Measurements from ENCODE around the gene NAV2. TPM values are rescaled to one million over a fixed set of nuclear protein-coding genes. Genes with fewer than 3 reads are reported as not detected.

Gene NAV2
- polyA plus RNA-seq, 3 donors = not detected

DNA sequence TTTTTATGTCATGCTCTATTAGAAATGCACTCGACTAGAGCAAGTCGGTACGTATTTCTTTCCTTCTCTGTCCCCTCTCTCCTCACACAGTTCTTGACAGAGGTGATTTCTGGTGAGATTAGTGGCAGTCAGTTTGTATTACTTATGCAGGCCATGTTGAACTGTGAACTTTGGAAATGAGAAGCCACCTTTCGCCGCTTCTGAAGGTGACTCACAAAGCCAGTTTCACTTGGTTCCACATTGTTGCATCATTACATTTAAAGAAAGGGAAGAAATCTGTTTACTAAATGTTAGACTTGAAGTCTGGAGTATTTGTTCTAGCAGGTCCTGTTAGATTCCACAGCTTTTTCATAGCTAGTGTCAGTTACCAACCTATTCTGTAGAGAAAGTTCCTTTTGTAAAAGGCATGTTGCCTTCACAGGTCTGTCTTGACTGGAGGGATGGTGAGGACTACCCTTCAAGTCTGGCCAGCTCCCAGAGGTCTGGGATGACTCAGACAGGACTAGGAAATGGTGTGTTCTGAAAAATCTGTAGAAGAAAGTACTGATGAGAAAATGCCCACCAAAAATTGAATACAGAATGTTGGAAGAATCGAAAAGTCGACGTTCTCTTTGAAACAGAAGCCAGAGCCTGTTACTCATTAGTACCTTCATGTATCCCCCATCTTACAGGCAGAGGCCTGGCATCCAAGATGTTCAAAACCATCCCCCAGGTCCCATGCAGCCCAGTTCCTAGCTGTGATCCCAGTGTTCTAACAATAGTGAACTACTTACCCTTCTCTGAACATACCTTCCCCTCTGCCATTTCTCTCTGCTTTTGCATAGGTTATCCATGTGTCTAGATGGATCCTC, 266.3 kb downstream of the NAV2 start:
- intact Hi-C loops (cut with micrococcal nuclease) = no loop called here
- H3K4me3 ChIP-seq (replicated peaks in 1 of 3; ENCODE audit: low read depth in 2 of 3, low read length in 3 of 3) = no peak overlapping the region
- H2AFZ ChIP-seq (ENCODE audit: insufficient read depth, low read depth, low read length, poor library complexity, severe bottlenecking) = no peak overlapping the region
- DNase-seq = peak in 1 of 3 donors; percentile 15
- H3K27me3 Mint-ChIP-seq (ENCODE audit: low read depth in 3 of 3) = peaks cover 0 to 4% (median 0%) of the 10 kb centered on the region in 3 donors
- no peaks in the 10 kb centered on the region for H3K9me3 ChIP-seq (replicated peaks in 1 of 2; ENCODE audit: control insufficient read depth in 1 of 2, insufficient read depth in 1 of 2, low read length in 2 of 2)
- H3K4me1 Mint-ChIP-seq = peaks cover 8% of the 10 kb centered on the region
- WGBS (ENCODE audit: insufficient coverage) = 100% methylated on average over 2 of the region's 8 CpGs
- H3K4me1 ChIP-seq (ENCODE audit: control insufficient read depth in 1 of 2, insufficient read depth in 2 of 2, low read length in 2 of 2) = no peaks in the 10 kb centered on the region
- H3K4me3 Mint-ChIP-seq = no peak overlapping the region
- no peak overlapping the region for H3K9ac ChIP-seq (ENCODE audit: insufficient read depth, low read length, poor library complexity, severe bottlenecking)
- H3K27ac Mint-ChIP-seq = peak overlapping the region in 1 of 7 donors; percentile 11
- H3K27me3 ChIP-seq (ENCODE audit: control insufficient read depth in 2 of 2, insufficient read depth in 2 of 2, low read length in 2 of 2) = no peaks in the 10 kb centered on the region
- H3K36me3 ChIP-seq (replicated peaks in 1 of 2; ENCODE audit: control insufficient read depth in 1 of 2, insufficient read depth in 2 of 2, low read length in 2 of 2) = no peaks in the 10 kb centered on the region
- H3K27ac ChIP-seq (ENCODE audit: low read depth in 1 of 2, low read length in 2 of 2) = no peak overlapping the region
- H3K9me3 Mint-ChIP-seq = no peaks in the 10 kb centered on the region
- H4K20me1 ChIP-seq (ENCODE audit: insufficient read depth, low read length) = no peaks in the 10 kb centered on the region
- TF ChIP-seq, protein P1, sequence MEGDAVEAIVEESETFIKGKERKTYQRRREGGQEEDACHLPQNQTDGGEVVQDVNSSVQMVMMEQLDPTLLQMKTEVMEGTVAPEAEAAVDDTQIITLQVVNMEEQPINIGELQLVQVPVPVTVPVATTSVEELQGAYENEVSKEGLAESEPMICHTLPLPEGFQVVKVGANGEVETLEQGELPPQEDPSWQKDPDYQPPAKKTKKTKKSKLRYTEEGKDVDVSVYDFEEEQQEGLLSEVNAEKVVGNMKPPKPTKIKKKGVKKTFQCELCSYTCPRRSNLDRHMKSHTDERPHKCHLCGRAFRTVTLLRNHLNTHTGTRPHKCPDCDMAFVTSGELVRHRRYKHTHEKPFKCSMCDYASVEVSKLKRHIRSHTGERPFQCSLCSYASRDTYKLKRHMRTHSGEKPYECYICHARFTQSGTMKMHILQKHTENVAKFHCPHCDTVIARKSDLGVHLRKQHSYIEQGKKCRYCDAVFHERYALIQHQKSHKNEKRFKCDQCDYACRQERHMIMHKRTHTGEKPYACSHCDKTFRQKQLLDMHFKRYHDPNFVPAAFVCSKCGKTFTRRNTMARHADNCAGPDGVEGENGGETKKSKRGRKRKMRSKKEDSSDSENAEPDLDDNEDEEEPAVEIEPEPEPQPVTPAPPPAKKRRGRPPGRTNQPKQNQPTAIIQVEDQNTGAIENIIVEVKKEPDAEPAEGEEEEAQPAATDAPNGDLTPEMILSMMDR (IDR thresholded peaks at IDR 0.05) = no peak
- no peak overlapping the region for H3K4me2 ChIP-seq (replicated peaks; ENCODE audit: extremely low read depth, low read length, poor library complexity, severe bottlenecking)
- no peaks in the 10 kb centered on the region for H3K36me3 Mint-ChIP-seq
- no peaks in the 10 kb centered on the region for H3K79me2 ChIP-seq (ENCODE audit: insufficient read depth, low read length)

DNA sequence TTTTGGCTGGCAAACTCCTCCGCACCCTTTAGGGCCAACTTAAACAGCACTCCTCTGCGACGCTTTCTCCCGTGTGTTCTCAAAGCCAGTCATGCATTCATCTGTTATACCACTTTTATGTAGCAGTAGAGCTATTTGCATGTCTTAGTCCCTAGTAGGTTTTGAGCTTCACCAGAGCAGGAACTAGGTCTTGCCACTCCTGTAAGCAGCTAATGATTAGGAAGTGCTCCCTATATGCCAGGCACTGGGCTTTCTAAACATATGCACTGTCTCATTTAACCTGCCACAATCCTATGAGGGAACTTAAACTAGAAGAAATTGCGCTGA, 266.8 kb downstream of the NAV2 start:
- Histone ChIP-seq H3K79me2 (ENCODE audit: insufficient read depth, low read length) (no peaks in the 10 kb centered on the region), H4K20me1 (ENCODE audit: insufficient read depth, low read length) (no peaks in the 10 kb centered on the region), H3K4me3 (replicated peaks in 1 of 3; ENCODE audit: low read depth in 2 of 3, low read length in 3 of 3) (no peak overlapping the region), H3K9ac (ENCODE audit: insufficient read depth, low read length, poor library complexity, severe bottlenecking) (no peak overlapping the region), H3K36me3 (replicated peaks in 1 of 2; ENCODE audit: control insufficient read depth in 1 of 2, insufficient read depth in 2 of 2, low read length in 2 of 2) (no peaks in the 10 kb centered on the region), H2AFZ (ENCODE audit: insufficient read depth, low read depth, low read length, poor library complexity, severe bottlenecking) (no peak overlapping the region), H3K27ac (ENCODE audit: low read depth in 1 of 2, low read length in 2 of 2) (no peak overlapping the region), H3K9me3 (replicated peaks in 1 of 2; ENCODE audit: control insufficient read depth in 1 of 2, insufficient read depth in 1 of 2, low read length in 2 of 2) (no peaks in the 10 kb centered on the region), H3K27me3 (ENCODE audit: control insufficient read depth in 2 of 2, insufficient read depth in 2 of 2, low read length in 2 of 2) (no peaks in the 10 kb centered on the region), H3K4me2 (replicated peaks; ENCODE audit: extremely low read depth, low read length, poor library complexity, severe bottlenecking) (no peak overlapping the region), H3K4me1 (ENCODE audit: control insufficient read depth in 1 of 2, insufficient read depth in 2 of 2, low read length in 2 of 2) (no peaks in the 10 kb centered on the region)
- intact Hi-C loops (cut with micrococcal nuclease) = no loop called here
- TF ChIP-seq, protein P1 (IDR thresholded peaks at IDR 0.05) = no peak
- Mint-ChIP-seq H3K27me3 (ENCODE audit: low read depth in 3 of 3) (peaks cover 0 to 4% (median 0%) of the 10 kb centered on the region in 3 donors), H3K9me3 (no peaks in the 10 kb centered on the region), H3K27ac (no peak overlapping the region), H3K36me3 (no peaks in the 10 kb centered on the region), H3K4me3 (no peak overlapping the region), H3K4me1 (peaks cover 8% of the 10 kb centered on the region)
- WGBS (ENCODE audit: insufficient coverage) = 92% methylated on average over 4 of the region's 5 CpGs
- DNase-seq = no peak

All from CD14-positive monocyte (primary cell).